ENCODE measurements around the gene VSTM2L. TPM values are rescaled to one million over a fixed set of nuclear protein-coding genes. Genes with fewer than 3 reads are reported as not detected.
A peak's percentile ranks its signal among the peaks of the same experiment; 100 is the strongest.

Gene VSTM2L
- total and polyA plus RNA-seq, 9 donors, result 0.12 to 23.0 (median 0.36) TPM; not detected in 2

GRCh38 chr20:37901654-37902503 lies 1.0 kb upstream of the VSTM2L start:
- no peaks in the 10 kb centered on the region for H3K9me3 ChIP-seq
- H3K27ac ChIP-seq, result no peak overlapping the region
- H3K36me3 ChIP-seq, result no peaks in the 10 kb centered on the region
- DNase-seq, result peak in 3 of 5 donors; percentile 26 to 44 (median 33)
- peaks cover 3% of the 10 kb centered on the region for H3K4me1 ChIP-seq (ENCODE audit: insufficient read depth)
- H3K4me3 ChIP-seq, result no peak overlapping the region
- no peak for TF ChIP-seq POLR2A (IDR thresholded peaks at IDR 0.05)
- TF ChIP-seq EP300 (IDR thresholded peaks at IDR 0.05), result no peak
- TF ChIP-seq CTCF (IDR thresholded peaks at IDR 0.05), result no peak
- 6 to 11% (median 8%) methylated on average over 37 to 38 of the region's 38 CpGs for WGBS, 3 donors
- intact Hi-C loops (cut with DNase I), result no loop called here
- H3K27me3 ChIP-seq, result no peaks in the 10 kb centered on the region

- intact Hi-C loops (cut with DNase I), result no loop called here
- 22 to 39% (median 38%) methylated on average over 38 to 67 of the region's 67 CpGs for WGBS, 3 donors
- Histone ChIP-seq H3K4me1 (ENCODE audit: insufficient read depth) (peaks cover 3% of the 10 kb centered on the region), H3K27me3 (no peaks in the 10 kb centered on the region), H3K4me3 (no peak overlapping the region), H3K9me3 (no peaks in the 10 kb centered on the region), H3K36me3 (no peaks in the 10 kb centered on the region), H3K27ac (no peak overlapping the region)
- TF ChIP-seq EP300 (IDR thresholded peaks at IDR 0.05) (no peak), POLR2A (IDR thresholded peaks at IDR 0.05) (no peak), CTCF (IDR thresholded peaks at IDR 0.05) (no peak)
- no peak for DNase-seq
Observed at GRCh38 chr20:37903317-37904007, 535 bp downstream of the VSTM2L start.

GRCh38 chr20:37904008-37904642 lies 1.2 kb downstream of the VSTM2L start:
- H3K36me3 ChIP-seq, result no peaks in the 10 kb centered on the region
- no peak overlapping the region for H3K4me3 ChIP-seq
- no peak for DNase-seq
- no peaks in the 10 kb centered on the region for H3K27me3 ChIP-seq
- no peak overlapping the region for H3K27ac ChIP-seq
- peaks cover 3% of the 10 kb centered on the region for H3K4me1 ChIP-seq (ENCODE audit: insufficient read depth)
- 54 to 66% (median 59%) methylated on average over 12 of the region's 12 CpGs for WGBS, 3 donors
- intact Hi-C loops (cut with DNase I), result no loop called here
- no peaks in the 10 kb centered on the region for H3K9me3 ChIP-seq
- no peak for TF ChIP-seq EP300 (IDR thresholded peaks at IDR 0.05)
- no peak for TF ChIP-seq CTCF (IDR thresholded peaks at IDR 0.05)
- TF ChIP-seq POLR2A (IDR thresholded peaks at IDR 0.05), result no peak

DNA sequence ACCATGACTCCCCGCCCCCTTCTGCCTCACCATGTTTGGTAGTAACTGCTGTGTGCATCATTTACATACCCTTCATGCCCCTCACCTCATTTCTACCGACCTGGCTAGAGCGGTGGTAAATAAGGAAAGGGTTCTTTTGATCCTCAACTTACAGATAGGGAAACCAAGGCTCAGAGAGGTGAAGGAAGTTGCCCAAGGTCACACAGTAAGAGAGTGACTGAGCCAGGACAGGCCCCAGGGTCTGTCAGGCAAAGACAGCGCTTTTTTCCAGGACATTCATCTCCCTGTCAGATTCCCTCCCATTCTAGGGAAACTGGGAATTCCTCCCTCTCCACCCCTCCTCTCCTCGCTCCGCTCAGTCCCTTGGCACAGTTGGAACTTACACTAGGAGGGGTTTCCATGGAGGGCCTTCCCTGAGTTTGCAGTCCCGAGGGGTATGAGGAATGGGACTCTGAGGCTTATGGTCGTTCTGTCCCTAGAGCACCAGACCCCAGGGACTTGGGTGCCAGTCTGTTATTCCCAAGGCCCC lies 2.0 kb downstream of the VSTM2L start:
- no peak overlapping the region for H3K4me3 ChIP-seq
- no peak overlapping the region for H3K27ac ChIP-seq
- H3K27me3 ChIP-seq, result no peaks in the 10 kb centered on the region
- 62 to 66% (median 63%) methylated on average over 8 of the region's 8 CpGs for WGBS, 3 donors
- no peaks in the 10 kb centered on the region for H3K36me3 ChIP-seq
- H3K9me3 ChIP-seq, result no peaks in the 10 kb centered on the region
- peaks cover 3% of the 10 kb centered on the region for H3K4me1 ChIP-seq (ENCODE audit: insufficient read depth)
- TF ChIP-seq CTCF (IDR thresholded peaks at IDR 0.05) (no peak), EP300 (IDR thresholded peaks at IDR 0.05) (no peak), POLR2A (IDR thresholded peaks at IDR 0.05) (no peak)
- DNase-seq, result no peak
- intact Hi-C loops (cut with DNase I), result no loop called here
